Measurements from ENCODE around the gene CRYGB. TPM values are rescaled to one million over a fixed set of nuclear protein-coding genes. Genes with fewer than 3 reads are reported as not detected.
"Not testable (repeated sequence)": the region's sequence is repeated elsewhere in the genome, so short reads cannot be mapped to it uniquely, and the experiment has no call there.

The CRYGB gene
- total RNA-seq, 1 donor from 2014 or later = not detected

DNA sequence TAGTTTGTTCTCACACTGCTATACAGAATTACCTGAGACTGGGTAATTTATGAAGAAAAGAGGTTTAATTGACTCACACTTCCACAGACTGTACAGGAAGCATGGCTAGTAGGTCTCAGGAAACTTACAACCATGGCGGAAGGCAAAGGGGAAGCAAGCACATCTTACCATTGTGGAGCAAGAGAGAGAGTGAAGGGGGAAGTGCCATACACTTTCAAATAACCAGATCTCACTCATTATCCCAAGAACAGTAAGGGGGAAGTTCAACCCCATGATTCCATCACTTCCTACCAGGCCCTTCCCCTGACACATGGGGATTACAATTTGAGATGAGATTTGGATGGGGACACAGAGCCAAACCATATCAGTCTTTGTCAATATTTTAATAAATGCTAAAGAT, 5.0 kb upstream of the CRYGB start:
- intact Hi-C loops (cut with micrococcal nuclease) = no loop called here

DNA sequence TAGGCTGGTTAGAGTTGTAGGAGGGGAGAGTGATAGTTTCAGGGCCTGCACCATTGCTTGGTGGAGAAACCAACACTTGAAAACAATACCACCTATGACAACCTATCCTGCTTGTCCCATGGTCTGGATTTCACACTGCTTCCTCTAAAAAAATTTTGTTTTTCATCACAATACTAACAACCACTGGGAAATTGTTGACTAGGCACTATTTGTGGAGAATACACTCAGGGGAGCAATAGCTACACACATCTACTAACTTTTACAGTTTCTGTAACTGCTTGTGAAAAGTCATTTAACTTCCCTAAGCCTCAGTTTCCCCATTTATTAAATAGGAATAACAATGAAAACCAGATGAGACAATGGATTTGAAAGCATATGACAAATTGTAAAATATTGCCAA, 4.1 kb upstream of the CRYGB start:
- intact Hi-C loops (cut with micrococcal nuclease) = no loop called here

DNA sequence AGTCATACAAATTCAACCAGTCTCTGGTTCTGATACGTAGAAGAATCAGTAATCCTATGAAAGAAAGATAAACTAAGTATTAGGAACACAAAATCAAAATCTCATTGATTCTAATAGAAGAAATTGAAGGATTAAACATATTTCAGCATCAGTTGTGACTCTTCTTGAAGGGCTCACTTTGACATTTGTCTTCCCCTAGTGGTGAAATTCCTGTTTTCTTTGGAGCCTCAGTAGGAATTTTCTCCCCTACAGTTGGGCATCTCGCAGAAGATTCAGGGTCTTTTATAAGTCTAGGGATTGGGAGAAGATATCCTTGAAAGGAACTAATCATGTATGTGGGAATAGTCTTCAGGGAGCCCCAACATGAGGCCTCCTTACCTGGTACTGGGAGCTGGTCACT, 2.8 kb upstream of the CRYGB start:
- intact Hi-C loops (cut with micrococcal nuclease) = no loop called here

GRCh38 chr2:208147759-208148158, 1.8 kb upstream of the CRYGB start:
- intact Hi-C loops (cut with micrococcal nuclease) = no loop called here

DNA sequence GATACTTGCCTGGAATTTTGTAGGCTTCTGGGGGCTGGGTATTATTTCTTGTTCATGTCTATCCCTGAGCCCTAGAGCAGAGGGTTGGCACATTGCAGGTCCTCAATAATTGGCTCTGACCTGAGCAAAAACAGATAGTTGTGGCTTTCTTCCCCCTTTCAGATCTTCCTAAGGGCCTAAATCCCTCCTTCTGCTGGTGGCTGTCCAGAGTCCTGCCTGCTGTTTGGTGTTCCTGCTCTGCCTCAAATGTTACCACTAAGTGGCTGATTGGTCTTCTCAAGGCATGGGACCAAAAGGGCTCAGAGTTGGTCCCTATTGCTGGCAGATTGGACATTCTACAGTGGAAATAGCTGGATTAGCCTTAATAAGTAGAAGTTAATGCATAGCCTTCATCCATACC, 1.1 kb upstream of the CRYGB start:
- intact Hi-C loops (cut with micrococcal nuclease) = no loop called here

GRCh38 chr2:208142925-208143799, 2.8 kb downstream of the CRYGB start:
- intact Hi-C loops (cut with micrococcal nuclease) = no loop called here

DNA sequence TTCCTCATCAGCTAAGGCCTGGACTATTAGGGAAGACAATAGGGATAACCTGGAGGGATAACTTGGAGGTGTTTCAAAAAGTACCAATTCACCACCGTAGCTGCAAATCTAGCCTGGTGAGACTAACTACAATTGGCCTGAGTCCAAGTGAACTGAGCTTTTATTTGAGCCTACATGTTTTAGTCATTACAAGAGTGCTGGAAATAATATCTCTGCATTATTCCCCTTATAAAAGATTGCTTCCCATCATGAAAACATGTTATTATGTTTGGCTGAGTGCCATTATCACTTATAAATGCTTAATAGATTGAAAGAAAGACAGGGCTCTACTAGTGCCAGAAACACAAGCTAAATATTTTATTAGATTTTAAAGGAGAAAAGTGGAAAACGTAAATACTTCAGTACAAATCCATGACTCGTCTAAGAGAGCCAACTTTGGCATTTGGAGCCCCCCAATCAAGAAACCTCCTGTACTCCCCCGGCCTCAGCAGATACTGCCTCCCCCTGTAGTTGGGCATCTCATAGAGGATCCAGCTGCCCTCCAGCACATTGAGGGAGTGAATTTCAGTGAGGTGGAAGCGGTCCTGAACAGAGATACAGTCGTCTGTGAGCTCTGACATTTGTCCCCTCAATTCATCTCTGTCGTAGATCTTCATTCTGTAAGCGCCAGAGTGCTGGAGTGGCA, 3.6 kb downstream of the CRYGB start:
- intact Hi-C loops (cut with micrococcal nuclease) = no loop called here

GRCh38 chr2:208139447-208139846, 6.5 kb downstream of the CRYGB start:
- intact Hi-C loops (cut with micrococcal nuclease) = no loop called here

GRCh38 chr2:208138334-208138733, 7.6 kb downstream of the CRYGB start:
- intact Hi-C loops (cut with micrococcal nuclease) = not testable (repeated sequence)

DNA sequence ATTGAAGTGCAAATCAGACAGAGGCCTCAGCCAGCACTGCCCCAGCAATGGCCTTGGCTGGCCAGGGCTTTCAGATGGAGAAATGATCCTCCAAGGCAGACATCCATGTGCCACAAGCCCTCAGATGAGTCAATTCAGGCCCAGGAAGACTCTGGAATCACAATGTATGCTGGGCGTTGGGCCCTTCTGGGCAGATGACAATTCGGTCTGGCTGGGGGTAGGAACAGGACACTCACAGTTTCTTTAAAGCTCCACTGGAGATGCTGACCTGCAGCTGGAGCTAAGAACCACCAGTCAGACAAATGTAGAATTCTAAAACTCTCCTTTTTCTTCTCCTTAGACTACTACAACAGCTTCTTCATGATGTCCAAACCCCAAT, 9.3 kb downstream of the CRYGB start:
- intact Hi-C loops (cut with micrococcal nuclease) = no loop called here

- intact Hi-C loops (cut with micrococcal nuclease) = no loop called here
Observed at GRCh38 chr2:208135794-208136715, 9.9 kb downstream of the CRYGB start.

GRCh38 chr2:208134928-208135586, 10.9 kb downstream of the CRYGB start:
- intact Hi-C loops (cut with micrococcal nuclease) = no loop called here

GRCh38 chr2:208130712-208131110, 15.2 kb downstream of the CRYGB start:
- intact Hi-C loops (cut with micrococcal nuclease) = no loop called here

DNA sequence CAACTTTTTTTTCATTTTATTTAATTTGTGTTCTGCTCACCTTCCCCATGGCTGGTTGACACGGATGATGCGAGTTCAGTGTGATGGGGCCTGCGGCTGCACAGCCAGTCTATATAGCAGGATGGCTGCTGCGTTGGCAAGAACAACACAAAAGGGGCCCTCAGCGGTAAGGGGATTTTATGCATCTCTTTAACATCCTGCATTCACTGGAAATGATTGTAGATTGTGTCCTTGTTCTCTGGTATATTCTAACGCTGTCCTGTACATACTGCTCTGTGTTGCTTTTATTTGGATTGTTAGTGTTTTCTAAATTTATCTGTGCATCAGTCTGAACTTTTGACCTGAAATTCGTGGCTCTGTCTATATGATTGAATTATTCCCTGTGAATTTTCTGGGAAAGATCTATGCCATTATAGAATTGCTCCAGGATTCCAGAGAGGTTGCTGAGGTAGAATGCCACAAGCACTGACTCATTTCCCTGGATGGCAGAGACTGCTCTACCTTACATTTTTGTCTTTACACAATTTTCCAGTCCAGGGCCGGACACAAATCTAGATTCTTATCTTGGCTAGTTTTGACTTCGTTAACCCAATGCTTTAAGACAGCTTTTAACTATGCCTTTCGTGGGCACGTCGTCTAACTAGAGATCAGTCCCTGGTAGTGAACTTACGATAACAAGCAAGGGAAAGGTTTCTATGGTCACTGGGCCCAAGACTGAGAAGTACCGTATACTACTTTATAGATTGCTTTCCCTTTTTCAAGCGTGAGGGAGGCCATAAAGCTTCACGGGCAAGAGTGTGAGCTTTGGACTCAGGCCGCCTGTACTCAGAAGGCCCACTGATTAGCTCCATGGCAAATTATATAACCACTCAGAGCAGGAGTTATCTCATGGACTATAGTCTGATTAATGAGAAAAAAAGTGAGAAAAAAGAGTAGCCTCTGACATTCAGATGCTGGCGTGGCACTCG, 15.9 kb downstream of the CRYGB start, which contains the start of gene CRYGC:
TSS of gene CRYGC (minus strand) at position 85 of the 968 bp plus-strand sequence. CDS start at position 49, 36 bp downstream.
- intact Hi-C loops (cut with micrococcal nuclease) = no loop called here

GRCh38 chr2:208128136-208128535, 17.8 kb downstream of the CRYGB start:
- intact Hi-C loops (cut with micrococcal nuclease) = no loop called here

DNA sequence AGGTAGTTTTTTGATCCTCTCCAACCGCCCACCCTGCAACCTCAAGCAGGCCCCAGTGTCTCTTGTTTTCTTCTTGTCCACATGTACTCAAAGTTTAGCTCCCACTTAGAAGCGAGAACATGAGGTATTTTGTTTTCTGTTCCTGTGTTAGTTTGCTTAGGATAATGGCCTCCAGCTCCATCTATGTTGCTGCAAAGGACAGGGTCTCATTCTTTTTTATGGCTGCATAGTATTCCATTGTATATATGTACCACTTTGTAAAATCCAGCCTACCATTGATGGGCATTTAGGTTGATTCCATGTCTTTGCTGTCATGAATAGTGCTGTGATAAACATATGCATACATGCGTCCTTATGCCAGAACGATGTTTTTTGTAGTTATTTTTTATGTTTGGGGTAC, 18.9 kb downstream of the CRYGB start:
- intact Hi-C loops (cut with micrococcal nuclease) = no loop called here

GRCh38 chr2:208125251-208125650, 20.7 kb downstream of the CRYGB start:
- intact Hi-C loops (cut with micrococcal nuclease) = no loop called here

DNA sequence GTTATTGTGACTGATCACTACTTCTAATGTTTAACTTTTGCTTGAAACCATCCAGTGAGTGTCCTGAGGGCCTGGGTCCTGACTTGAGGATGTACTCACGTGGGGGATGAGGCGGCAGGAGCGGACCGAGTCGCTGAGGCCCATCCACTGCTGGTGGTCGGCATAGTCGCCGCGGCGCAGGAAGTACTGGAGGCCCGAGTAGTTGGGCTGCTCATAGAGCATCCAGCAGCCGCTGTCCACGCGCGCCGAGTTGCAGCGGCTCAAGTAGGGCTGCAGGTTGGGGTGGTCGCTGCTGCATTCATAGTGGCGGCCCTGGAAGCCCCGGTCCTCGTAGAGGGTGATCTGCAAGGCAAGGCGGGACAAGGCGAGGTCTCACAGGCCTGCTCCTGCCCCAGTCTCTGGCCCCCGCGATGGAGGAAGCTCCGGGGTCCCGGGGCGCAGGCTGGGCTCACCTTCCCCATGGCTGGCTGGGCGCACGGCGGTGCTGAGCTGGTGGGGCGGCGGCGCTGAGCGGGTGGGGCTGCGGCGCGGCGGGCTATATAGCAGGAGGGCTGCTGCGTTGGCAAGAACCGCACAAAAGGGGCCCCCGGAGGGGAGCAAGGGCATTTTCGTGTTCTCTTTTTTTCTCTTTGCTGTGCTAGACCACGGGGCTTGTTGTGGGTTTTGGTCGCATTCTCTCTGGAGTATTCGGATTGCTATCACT, 21.8 kb downstream of the CRYGB start, which contains the start of gene CRYGD:
TSS of gene CRYGD (minus strand) at position 512 of the 703 bp plus-strand sequence. CDS start at position 461, 51 bp downstream.
- intact Hi-C loops (cut with micrococcal nuclease) = not testable (repeated sequence)

GRCh38 chr2:208122248-208122647, 23.7 kb downstream of the CRYGB start:
- intact Hi-C loops (cut with micrococcal nuclease) = no loop called here
